Sigmoid colon (tissue), 4 donors: ENCODE measurements around the gene CPNE4.

Source experiments
- POLR2A ChIP-seq, 2 donors: fragments of 450-650 bp; IDR thresholded peaks; one replicate each; pipeline ENCODE4 v1.6.1; 2016; ENCODE audit warnings: antibody characterized with exemption in 2 of 2, mild to moderate bottlenecking in 2 of 2, moderate library complexity in 2 of 2
- POLR2AphosphoS5 ChIP-seq, 4 donors: sonication (generic); formaldehyde crosslinking; IDR thresholded peaks; one replicate each; pipeline ENCODE4 v1.6.1; 2017; ENCODE audit warnings: antibody characterized with exemption in 4 of 4

- TF ChIP-seq POLR2AphosphoS5 (IDR thresholded peaks at IDR 0.05) (no peak), POLR2A (IDR thresholded peaks at IDR 0.05) (no peak)
Observed at GRCh38 chr3:131744765-131745164, 290.0 kb downstream of the CPNE4 start.
